Renal pelvis (tissue), 4 donors: ENCODE measurements around the gene AGPAT4. TPM values are rescaled to one million over a fixed set of nuclear protein-coding genes. Genes with fewer than 3 reads are reported as not detected.
"Not testable (repeated sequence)": the region's sequence is repeated elsewhere in the genome, so short reads cannot be mapped to it uniquely, and the experiment has no call there.

Source experiments
- DNase-seq: peaks from one replicate; pipeline ENCODE4 v3.0.0-alpha.2; 2013
- polyA plus RNA-seq, 3 donors: library from polyadenylated mRNA; unstranded; fragments of 120-200 nt; gene quantifications; one replicate each; pipeline ENCODE4 v1.2.1, GENCODE V29; 2013; ENCODE audit not compliant: insufficient read length in 3 of 3

Gene AGPAT4
- polyA plus RNA-seq, 3 donors = 18.5 to 26.8 (median 22.7) TPM

DNA sequence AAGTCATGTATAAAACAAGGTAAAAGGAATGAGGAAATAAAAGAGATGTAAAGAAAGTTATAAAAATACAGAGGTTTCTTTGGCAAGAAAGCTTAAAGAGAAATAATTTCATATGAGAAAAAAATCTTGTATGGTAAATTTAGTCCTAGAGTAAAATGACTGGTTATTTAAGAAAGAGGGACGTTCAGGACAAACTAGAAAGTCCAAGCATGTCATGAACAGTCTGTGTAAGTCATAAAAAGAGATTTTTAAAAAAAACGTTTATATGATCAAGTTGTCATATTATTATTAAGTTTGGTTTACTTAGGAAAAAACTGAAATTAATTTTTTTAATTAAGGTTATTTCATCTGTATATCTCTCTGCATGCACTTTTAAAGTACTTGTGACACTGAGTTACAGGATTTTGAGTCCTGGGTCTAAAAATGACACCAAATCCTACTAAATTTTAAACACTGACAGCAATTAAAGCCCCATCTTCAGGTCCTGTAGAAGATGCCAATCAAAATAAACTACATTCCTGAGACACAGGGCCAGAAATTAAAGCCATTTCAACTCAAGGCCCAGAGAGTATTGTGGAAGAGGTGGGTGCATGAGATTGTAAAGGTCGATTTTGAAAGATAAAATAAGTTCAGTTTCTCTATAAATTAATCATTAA lies 62.4 kb downstream of the AGPAT4 start:
- DNase-seq = no peak

DNA sequence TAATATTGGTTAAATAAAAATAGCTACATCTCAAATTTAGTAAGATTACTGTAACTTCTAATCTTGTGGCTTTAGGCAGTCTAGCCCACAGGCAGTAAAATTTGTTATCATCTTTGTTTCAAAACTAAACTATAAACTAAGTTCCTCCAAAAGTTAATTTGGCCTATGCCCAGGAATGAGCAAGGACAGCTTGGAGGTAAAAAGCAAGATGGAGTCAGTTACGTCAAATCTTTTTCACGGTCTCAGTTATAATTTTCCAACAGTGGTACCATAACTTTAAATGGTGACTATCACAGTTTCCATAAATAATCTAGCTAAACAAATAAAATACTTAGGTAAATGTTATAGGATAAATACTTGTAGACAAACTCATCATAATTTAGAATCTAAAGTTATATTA lies 63.0 kb downstream of the AGPAT4 start:
- DNase-seq = no peak

DNA sequence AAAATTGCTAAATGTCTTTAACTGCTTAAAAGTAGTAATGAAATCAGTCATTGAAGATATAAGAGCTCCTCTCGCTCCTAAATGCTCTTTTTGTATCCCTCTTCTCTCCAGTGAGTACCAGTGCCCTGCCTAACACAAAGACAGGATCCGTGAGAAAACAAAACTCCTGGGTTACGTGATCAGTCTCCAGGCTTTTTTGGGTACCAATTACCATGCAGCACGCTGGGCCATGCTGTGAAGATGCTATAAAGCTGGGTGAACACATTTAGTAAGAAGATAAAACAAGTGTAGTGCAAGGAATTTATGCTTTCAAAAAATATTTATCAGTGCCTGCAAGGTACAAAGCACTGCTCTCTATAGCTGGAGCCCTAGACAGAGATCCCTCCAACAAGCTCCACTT lies 66.7 kb downstream of the AGPAT4 start:
- DNase-seq = no peak

DNA sequence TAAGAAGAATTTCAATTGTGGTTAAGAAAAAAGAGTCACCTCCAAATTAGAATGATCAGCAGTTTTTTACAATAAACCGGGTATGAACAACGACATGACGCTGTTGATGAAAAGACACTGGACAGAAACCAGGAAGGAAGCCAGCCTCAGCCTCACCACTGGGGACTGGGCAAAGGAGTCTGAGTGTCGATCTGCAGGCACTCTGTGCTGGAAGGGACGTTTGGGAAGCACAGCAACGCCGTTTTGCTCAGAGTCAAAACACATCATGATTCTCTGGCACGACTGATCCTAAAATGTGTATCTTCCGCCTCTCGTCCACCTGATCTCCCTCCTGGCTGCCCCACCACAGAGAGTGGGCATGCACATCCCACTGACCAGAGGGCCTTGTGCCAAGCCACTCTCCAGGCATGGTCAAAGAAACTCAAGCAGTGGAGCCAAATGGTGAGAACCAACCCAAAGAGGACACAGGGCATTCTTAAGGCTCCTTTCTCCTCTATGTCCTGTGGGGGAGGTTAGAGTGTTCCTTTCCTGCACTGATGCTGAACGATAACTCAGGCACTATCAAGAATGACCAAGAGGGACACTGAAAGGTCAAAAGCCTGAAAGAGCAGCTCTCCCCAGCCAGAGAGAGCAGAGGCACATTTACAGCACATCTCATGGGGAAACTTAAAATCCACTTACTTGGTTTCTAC lies 68.8 kb downstream of the AGPAT4 start:
- DNase-seq = no peak

DNA sequence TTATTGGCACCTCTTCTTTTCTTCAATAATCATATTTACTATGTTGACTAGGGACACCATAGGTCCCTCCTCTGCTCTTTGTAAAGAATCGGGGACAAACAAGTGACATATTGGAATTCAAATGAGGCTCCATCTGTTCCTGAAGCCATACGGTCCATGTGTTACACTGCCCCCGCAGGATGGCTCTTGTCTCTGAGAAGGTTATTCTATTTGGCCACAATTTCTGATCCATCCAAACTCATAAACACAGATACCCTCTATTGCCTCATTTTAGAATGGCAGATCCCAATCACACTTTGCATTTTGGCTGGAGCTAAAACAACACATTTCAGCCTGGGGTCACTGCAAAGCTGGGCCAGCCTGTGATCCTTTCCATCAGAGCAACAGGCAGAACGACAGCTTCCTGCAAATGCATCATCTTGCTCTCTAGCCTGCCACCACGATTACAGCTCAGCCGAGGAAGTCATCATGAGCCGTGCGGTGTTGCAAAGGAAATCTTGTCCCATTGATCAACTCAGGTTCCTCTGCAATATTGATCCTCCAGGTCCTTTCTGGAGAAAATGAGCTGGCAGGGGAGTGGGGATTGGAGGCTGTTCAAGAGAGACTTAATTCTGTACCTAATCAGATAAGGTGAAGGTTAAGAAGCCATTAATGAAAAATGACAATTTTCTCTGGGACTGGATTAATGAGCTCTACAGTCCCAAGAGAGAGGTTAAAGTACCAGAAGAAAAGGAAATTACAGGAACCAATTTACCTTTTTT lies 73.1 kb downstream of the AGPAT4 start:
- no peak for DNase-seq

DNA sequence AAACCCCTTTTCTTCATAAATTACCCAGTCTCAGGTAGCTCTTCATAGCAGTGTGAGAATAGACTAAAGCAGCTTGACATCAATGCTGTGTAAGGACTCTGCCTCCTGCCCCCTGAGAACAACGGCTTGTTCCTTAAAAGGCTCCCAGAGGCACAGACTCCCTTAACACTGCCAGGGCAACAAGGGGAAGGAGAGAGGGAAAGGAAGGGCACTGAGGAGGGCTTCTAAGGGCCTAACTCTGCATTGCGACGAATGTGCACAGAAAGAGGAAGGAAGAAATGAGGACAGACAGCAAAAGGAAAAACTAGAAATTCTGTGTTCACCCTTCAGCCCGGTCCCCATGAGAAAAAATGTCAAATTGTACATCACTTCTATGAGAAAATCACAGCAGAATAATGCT lies 74.0 kb downstream of the AGPAT4 start:
- DNase-seq = no peak

DNA sequence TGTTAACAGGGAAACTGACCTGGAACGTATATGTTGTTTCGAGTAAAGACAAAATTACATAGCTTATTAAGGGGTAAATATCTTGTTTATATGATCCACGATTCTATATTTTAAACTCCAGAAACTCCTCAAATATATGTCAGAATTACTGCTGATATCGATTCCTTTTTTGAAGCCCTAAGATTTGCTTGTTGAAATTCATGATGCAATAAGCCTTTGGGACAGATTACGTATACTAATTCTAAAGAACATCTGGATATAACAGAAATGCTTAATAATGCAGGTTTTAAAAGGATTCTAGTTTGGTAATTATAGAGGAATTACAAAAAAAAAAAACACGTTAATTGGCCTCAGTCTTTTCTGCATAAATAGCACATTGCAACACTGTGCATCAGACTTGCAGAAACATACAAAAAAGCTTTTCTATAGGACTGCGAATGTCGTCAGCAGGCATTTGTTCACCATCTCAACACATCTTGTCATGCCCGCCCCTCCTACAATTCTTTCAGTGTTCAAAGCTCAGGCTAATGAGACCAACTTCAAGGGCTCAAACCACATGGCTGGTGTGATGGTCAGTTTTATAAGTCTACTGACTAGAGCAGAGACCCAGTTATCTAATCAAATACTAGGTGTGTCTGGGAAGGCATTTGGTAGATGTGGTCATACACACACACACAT lies 74.9 kb downstream of the AGPAT4 start:
- DNase-seq = no peak

DNA sequence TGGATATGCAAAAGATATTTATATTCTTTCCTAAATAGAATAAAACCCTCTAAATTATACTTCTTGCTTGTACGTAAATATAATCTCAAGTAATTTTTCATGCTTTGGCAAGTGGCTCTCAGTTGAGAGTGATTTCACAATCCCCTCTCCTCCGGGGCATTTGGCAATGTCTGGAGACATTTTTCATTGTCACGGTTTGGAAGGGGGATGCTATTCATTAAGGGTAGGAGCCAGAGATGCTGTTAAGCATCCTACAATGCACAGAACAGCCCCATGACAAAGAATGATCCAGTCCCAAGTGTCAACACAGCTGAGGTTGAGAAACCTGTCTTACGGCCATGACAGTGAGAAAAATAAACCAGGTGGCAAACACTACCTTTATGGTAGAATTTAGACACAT lies 75.7 kb downstream of the AGPAT4 start:
- DNase-seq = no peak

DNA sequence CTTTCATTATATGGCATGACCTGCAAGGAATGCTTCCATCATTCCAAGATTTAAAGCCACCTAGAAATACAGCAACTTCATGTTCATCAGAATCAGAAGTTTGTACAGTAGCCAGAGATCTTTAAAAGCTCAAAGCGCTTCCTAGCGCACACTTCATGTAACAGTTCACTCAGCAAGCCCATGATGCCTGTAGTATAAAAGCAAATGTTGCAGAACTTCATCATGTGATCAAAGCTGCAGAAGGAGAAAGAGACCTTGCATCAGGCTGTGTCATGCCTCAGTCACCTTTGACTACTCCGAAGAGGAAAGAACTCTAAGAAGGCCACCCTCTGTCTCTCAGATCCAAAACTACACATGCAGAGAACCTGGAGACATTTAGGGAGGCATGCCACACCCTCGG lies 78.5 kb downstream of the AGPAT4 start:
- DNase-seq = no peak

DNA sequence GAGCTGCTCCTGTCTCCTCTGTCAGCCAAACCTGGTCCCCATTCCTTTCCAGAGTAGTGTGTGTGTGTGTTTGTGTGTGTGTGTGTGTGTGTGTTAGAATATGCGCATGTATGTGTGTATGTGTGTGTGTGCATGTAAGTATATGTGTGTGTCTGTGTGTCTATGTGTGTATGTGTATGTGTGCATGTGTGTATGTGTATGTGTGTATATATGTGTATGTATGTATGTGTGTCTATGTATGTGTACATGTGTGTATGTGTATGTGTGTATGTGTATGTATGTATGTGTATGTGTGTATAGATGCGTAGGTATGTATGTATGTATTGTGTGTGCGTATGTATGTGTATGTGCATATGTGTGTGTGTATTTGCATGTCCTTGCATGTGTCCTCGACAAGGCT lies 79.5 kb downstream of the AGPAT4 start:
- no peak for DNase-seq

DNA sequence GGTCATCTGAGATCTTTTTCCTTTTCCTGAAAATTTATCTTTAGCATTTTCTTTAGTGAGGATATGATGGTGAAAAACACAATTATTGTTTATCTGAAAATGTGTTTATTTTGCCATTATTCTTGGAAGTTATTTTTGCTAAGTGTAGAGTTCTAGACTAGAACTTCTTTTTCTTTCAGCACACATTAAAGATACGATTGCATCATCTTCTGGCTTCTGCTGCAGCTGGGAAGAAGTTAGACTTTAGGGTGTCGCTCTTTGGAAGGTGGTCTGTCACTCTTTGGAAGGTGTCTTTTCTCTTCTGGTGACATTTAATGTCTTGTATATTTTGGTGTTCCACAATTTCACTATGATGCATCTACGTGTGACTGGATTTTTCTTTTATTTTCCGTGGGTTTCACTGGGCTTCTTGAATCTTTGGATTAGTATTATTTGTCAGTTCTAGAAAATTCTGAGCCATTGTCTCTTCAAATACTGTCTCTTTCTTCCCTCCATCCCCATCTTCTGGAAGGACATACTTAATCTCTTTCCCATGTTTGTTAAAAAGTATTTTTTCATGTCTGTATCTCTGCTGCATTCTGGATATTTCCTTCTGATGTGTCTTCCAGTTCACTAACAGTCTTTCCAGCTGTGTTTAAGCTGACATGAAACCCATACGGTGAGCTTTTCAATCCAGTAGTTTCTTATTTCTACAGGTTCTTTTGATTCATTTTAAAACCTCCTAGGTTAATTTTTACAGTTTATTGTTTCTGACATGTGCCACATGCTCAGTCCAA lies 81.0 kb downstream of the AGPAT4 start:
- no peak for DNase-seq

DNA sequence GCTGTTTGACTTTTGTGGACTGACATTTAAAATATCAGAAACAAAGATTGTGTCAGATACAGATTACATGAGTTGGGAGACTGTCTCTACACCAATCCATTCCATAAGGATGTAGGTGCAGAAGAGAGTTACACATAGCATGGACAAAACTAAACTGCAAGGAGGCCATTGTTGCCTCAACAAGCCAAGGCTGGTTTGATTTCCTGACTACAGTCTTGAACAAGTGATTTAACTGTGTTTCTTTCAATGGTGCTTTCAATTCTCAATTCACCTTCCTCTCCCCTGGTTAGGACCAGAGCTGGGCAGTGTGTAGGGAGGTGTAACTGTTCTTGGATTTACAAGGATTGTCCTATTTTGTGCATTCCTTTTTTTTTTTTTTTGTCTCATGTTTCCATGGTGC lies 82.2 kb downstream of the AGPAT4 start:
- DNase-seq = no peak

DNA sequence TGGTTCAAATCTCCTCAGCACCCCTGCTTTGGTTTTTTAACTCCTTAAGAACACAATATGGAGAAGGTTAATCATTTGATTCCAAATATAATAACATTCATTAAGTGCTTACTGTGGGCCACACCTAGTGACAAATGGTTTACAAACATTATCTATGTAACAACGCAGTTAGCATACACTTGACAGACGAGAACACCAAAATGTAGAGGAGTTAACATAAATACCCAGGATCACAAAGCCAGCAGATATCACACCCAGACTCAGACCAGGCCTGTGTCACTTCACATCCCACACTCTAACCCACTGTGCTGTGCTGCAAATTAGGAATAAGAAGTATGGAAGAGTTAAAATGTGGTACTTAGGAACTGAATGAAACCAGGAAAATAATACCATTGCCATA lies 82.9 kb downstream of the AGPAT4 start:
- DNase-seq = no peak

DNA sequence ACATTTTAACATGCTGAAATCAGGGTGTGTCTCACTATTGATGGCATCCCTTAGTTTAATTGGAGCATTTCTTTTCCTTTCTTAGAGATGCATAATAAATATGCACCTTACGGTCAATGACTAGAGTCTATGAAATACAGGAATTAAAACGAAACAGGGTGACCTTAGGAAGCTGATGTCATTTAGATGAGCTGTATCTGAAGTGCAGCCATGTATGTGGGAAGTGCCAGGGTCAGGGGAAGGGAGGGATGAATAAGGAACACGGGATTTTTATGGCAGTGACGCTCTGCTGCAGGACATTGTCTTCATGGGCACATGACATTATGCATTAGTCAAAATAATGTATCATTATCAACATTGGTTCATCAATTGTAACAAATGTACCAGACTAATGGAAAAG lies 84.0 kb downstream of the AGPAT4 start:
- DNase-seq = no peak

DNA sequence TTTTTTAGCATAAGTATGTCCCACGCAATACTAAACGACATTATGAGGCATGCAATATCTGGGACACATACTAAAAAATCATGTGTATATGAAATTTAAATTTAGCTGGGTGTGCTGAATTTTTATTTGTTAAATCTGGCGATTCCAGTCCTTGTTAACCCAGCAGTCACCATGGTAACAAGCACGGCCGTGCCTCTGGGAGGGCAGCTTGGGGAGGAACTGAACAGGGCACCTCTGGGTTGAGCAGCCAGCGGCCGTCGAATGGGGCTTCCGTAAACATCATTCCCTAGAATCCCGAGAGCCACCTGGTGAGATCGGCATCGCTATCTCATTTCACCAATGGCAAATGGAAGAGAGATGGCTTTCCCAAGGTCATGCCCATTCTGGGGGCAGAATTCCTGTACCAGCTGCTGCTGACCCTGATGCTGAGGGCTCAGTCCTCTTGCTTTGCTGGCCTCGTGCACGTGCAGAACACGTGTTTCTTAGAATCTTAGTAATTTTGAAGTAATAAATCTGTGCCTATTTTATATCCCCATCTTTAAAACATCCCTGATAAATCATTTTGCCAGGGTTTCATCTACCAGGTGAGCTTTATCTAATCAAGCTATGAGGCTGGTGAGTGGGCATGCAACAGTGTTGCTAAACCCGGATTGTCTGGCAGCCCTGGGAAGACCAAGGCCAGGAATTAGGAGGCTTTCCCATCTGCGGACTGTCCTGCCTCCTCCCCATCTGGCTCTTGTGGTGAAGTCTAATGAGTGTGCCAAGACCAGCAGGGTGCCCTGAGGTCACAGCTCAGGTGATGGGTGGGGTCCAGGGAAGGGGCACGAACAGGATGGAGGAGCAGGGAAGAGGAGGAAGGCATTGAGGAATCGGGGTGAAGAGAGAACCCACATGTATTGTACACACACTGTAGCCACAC lies 85.1 kb downstream of the AGPAT4 start:
- no peak for DNase-seq

DNA sequence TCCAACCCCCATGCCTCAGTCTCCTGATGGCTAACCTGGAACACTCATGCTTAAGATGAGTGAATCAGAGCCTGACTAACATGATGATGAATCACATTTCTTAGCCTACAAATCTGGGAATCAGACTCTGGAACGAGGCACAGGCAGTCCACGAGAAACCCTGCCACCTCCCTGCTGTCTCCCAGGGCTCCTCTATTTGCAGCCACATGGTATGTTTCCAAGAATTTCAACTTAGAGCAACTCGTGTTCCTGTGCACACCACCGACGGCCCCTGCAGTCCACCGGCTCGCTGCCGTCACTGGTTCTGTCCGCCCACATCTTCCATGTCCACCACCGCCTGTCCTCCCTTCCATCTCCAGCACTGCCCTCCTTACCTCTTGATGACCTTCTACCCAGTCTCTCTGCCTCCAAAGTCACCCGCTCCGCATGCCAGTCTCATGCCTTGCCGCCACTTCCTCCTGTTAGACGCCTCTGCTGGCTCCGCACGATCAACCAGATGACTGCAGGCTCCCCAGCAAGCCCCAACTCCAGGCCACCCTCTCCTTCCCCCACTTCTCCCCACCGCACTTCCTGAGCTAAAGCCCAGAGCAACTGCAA lies 87.6 kb downstream of the AGPAT4 start:
- no peak for DNase-seq

DNA sequence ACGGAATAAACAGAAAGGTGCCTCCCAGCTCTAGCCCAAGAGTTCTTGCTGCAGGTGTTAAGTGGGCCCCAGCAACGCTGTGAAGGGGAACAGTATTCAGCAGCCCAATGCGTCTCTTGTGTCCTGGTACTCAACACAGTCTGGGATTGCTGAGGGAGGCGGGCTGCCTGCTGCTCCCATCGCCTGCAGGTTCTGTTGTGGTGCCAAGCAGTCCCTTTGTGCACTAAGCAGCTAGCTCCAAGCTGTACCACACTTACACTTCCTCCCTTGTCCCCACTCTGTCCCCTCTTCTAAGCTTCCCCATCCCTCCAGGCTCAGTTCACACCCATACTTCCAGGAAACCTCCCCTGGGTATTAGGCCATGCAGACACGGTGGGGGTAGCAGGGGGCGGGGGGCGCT lies 92.7 kb downstream of the AGPAT4 start:
- no peak for DNase-seq

DNA sequence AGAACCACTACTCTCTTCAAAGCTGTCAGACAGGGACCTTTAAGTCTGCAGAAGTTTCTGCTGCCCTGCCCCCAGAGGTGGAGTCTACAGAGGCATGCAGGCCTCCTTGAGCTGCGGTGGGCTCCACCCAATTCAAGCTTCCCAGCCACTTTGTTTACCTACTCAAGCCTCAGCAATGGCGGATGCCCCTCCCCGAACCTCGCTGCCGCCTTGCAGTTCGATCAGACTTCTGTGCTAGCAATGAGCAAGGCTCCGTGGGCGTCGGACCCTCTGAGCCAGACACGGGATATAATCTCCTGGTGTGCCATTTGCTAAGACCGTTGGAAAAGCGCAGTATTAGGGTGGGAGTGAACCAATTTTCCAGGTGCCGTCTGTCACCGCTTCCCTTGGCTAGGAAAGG lies 95.7 kb downstream of the AGPAT4 start:
- not testable (repeated sequence) for DNase-seq

DNA sequence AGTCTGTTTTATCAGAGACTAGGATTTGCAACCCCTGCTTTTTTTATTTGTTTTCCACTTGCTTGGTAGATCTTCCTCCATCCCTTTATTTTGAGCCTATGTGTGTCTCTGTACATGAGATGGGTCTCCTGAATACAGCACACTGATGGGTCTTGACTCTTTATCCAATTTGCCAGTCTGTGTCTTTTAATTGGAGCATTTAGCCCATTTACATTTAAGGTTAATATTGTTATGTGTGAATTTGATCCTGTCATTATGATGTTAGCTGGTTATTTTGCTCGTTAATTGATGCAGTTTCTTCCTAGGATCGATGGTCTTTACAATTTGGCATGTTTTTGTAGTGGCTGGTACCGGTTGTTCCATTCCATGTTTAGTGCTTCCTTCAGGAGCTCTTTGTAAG lies 97.4 kb downstream of the AGPAT4 start:
- DNase-seq = not testable (repeated sequence)

DNA sequence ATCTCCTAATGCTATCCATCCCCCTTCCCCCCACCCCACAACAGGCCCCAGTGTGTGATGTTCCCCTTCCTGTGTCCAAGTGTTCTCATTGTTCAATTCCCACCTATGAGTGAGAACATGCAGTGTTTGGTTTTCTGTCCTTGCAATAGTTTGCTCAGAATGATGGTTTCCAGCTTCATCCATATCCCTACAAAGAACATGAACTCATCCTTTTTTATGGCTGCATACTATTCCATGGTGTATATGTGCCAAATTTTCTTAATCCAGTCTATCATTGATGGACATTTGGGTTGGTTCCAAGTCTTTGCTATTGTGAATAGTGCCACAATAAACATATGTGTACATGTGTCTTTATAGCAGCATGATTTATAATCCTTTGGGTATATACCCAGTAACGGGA lies 101.1 kb downstream of the AGPAT4 start:
- DNase-seq = not testable (repeated sequence)
